ENCODE results near the gene C18orf32. TPM values are rescaled to one million over a fixed set of nuclear protein-coding genes. Genes with fewer than 3 reads are reported as not detected.

The C18orf32 gene
- total RNA-seq, 1 donor from 2014 or later, result 13.4 TPM

Other genes starting within 250 kb of the C18orf32 start
- 32.2 and 36.4 TPM in 2 replicates for gene DYM, start 26.6 kb downstream of the C18orf32 start, total RNA-seq
- gene RPL17, start 5.2 kb upstream of the C18orf32 start, total RNA-seq, result 1,688 and 2,120 TPM in 2 replicates
- gene LIPG, start 74.8 kb upstream of the C18orf32 start, total RNA-seq, result 1.9 and 54.6 TPM in 2 replicates

Data from dermis blood vessel endothelial cell (primary cell).